GM10248 (cell line): ENCODE measurements around the gene TUBA1A.
"Not testable (repeated sequence)": the region's sequence is repeated elsewhere in the genome, so short reads cannot be mapped to it uniquely, and the experiment has no call there.

Experiments used
- CTCF ChIA-PET: fragments of 300-600 bp; sonication (Branson Sonifier 250); formaldehyde crosslinking; extraction: SDS; loops from one replicate; lab custom pipeline; 2021; ENCODE audit warnings: antibody characterized with exemption; lab: Yijun Ruan, JAX
- POLR2A ChIA-PET: fragments of 350-650 bp; sonication (Branson Sonifier 250); formaldehyde crosslinking; extraction: SDS; loops from one replicate; lab custom pipeline; 2020; ENCODE audit warnings: antibody characterized with exemption; lab: Yijun Ruan, JAX
- DNase-seq: peaks from one replicate; pipeline ENCODE4 v3.0.0; 2012; ENCODE audit errors: extremely low spot score
- CTCF ChIP-seq: IDR thresholded peaks from 2 replicates; pipeline ENCODE4 v1.5.1; 2012; ENCODE audit warnings: mild to moderate bottlenecking, low read depth; ENCODE audit errors: extremely low read depth, missing control alignments, control extremely low read depth

Gene TUBA1A

DNA sequence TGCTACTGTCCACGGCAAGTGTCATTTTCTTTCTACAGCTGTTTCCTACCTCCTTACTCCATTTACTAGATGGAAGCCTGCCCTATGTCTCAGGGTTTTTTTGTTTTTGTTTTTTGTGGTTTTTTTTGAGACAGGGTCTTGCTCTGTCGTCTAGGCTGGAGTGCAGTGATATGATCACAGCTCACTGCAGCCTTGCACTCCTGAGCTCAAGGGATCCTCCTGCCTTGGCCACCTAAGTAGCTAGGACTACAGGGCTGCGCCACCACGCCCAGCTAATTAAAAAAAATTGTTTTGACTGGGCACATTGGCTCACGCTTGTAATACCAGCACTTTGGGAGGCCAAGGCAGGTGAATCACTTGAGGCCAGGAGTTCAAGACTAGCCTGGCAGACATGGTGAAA is 14.7 kb downstream of the TUBA1A start:
- ChIA-PET CTCF (interaction anchor here (1.4 to 2.0 kb wide), 2 partner anchors 13 to 28 kb away, joined by 3 to 6 read pairs; no protein-coding TSS in a partner anchor), POLR2A (interaction anchor here (0.6 kb wide), 1 partner anchor 13 kb away, joined by 3 read pairs; no protein-coding TSS in a partner anchor)
- TF ChIP-seq CTCF = no peak
- no peak for DNase-seq

DNA sequence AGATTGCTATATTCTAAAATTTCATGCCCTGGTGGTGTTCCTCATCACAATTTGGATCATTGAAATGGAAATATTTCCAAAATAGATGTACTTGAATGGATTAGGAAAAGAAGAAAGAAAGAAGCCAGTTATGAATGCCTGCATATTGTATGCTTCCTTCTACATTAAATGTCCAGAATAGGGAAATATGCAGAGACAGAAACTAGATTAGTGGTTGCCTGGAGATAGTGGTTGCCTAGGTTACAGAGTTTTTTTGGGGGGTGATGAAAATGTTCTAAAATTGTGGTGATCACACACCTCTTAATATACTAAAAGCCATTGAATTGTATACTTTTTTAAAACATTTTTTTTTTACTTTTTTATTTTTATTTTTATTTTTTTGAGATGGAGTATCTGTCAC is 18.0 kb downstream of the TUBA1A start:
- ChIA-PET CTCF (interaction anchor here (1.1 to 2.3 kb wide), 2 partner anchors 21 to 31 kb away, joined by 3 to 5 read pairs; no protein-coding TSS in a partner anchor), POLR2A (no interaction called here)
- DNase-seq = no peak
- no peak for TF ChIP-seq CTCF

- ChIA-PET POLR2A (no interaction called here), CTCF (interaction anchor here (0.9 to 1.0 kb wide), 2 partner anchors 26 to 76 kb away, joined by 3 read pairs; no protein-coding TSS in a partner anchor)
- no peak for DNase-seq
- TF ChIP-seq CTCF = no peak
Measured at GRCh38 chr12:49165114-49165513, 23.8 kb downstream of the TUBA1A start.

GRCh38 chr12:49161901-49162300 is 27.0 kb downstream of the TUBA1A start:
- ChIA-PET CTCF (interaction anchor here (1.3 kb wide), 1 partner anchor 12 kb away, joined by 4 read pairs; no protein-coding TSS in a partner anchor), POLR2A (interaction anchor here (0.5 kb wide), 1 partner anchor 12 kb away, joined by 3 read pairs; no protein-coding TSS in a partner anchor)

GRCh38 chr12:49161092-49161795 is 27.6 kb downstream of the TUBA1A start:
- ChIA-PET POLR2A (interaction anchor here (0.5 to 2.4 kb wide), 2 partner anchors 13 to 30 kb away, joined by 3 to 16 read pairs; partner anchors contain the start of gene TUBA1B), CTCF (interaction anchor here (1.2 to 1.3 kb wide), 4 partner anchors 11 to 30 kb away, joined by 3 to 5 read pairs (median 4); no protein-coding TSS in a partner anchor)
- TF ChIP-seq CTCF = no peak
- no peak for DNase-seq

More at GRCh38 chr12:49161901-49162300, 27.0 kb downstream of the TUBA1A start:
- DNase-seq = not testable (repeated sequence)

DNA sequence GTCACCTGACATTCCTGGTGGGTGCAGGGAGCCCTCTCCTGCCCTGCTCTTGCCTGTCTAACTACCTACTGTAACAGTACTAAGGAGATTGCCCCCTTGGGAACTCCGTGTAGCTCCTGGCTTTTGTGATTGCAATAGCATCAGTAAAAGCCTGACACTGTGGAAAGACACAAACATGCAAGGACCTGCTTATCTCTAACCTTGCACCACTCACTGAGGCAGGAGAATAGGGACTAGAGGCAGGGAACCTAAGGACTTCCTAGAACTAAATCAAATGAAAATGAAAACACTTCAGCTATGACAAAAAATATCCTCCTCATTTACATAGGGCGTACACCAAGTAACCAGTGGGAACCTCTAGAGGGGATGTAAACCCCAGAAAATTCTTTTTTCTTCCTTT is 28.5 kb downstream of the TUBA1A start:
- ChIA-PET POLR2A (interaction anchor here (2.4 kb wide), 1 partner anchor 30 kb away, joined by 16 read pairs; the partner anchor contains the start of gene TUBA1B), CTCF (interaction anchor here (0.8 to 1.2 kb wide), 4 partner anchors 13 to 75 kb away, joined by 3 to 5 read pairs (median 4); no protein-coding TSS in a partner anchor)
- no peak for TF ChIP-seq CTCF
- no peak for DNase-seq

GRCh38 chr12:49154221-49154620 is 34.7 kb downstream of the TUBA1A start:
- ChIA-PET CTCF (no interaction called here), POLR2A (no interaction called here)
- no peak for TF ChIP-seq CTCF
- no peak for DNase-seq
